GM12878 (cell line): ENCODE results near the gene CIROP. TPM values are rescaled to one million over a fixed set of nuclear protein-coding genes. Genes with fewer than 3 reads are reported as not detected.

Experiments
- ATAC-seq: fragments of 200-7000 bp; cut with Tn5 transposase; 3 replicates; pipeline ENCODE4 v1.9.1; 2020; ENCODE audit warnings: mild to moderate bottlenecking, moderate library complexity
- BruUV-seq: library from RNA; stranded (reverse); fragments of 400-500 nt; replicated peaks from 2 replicates; lab custom pipeline; 2021; lab: Mats Ljungman, UMichigan
- CTCF ChIA-PET: fragments of 300-600 bp; sonication (Branson Sonifier 250); formaldehyde crosslinking; extraction: SDS; loops from one replicate; lab custom pipeline; 2021; ENCODE audit warnings: inconsistent platforms; lab: Yijun Ruan, JAX
- POLR2A ChIA-PET: fragments of 350-600 bp; formaldehyde crosslinking; extraction: SDS; loops from one replicate; lab custom pipeline; 2021; ENCODE audit warnings: inconsistent platforms; lab: Charles Lee
- RAD21 ChIA-PET: fragments of 300-600 bp; sonication (Branson Sonifier 250); formaldehyde crosslinking; loops from one replicate; lab custom pipeline; 2023; ENCODE audit warnings: antibody characterized with exemption; ENCODE audit not compliant: unreplicated experiment; lab: Charles Lee
- SMC1A ChIA-PET: fragments of 300-600 bp; sonication (Branson Sonifier 250); formaldehyde crosslinking; loops from one replicate; lab custom pipeline; 2023; ENCODE audit not compliant: unreplicated experiment, uncharacterized antibody; lab: Charles Lee
- DNase-seq: peaks from one replicate; pipeline ENCODE4 v3.0.0-alpha.2; 2011; ENCODE audit warnings: low read depth, low spot score
- FAIRE-seq: peaks from 3 replicates; lab custom pipeline; 2011; peaks lifted over from hg19 to GRCh38; lab: Jason Lieb, UNC
- H2AFZ ChIP-seq: 2 replicates; pipeline ENCODE4 v1.6.0; 2011; ENCODE audit warnings: low read depth, low read length, control low read depth; ENCODE audit not compliant: control insufficient read depth
- H3K27ac ChIP-seq: 2 replicates; pipeline ENCODE4 v1.5.1; 2011; ENCODE audit warnings: control low read depth; ENCODE audit not compliant: control insufficient read depth, insufficient read depth
- H3K27me3 ChIP-seq, 2 experiments: replicated peaks in 1 of 2; 2 replicates each; pipeline versions ENCODE4 v1.6.0 to v1.6.1; 2011; ENCODE audit warnings: low read length in 1 of 2; ENCODE audit not compliant: control insufficient read depth in 2 of 2, insufficient read depth in 2 of 2
- H3K36me3 ChIP-seq, 2 experiments: 2 replicates each; pipeline ENCODE4 v1.5.1; 2011; ENCODE audit warnings: low read length in 1 of 2; ENCODE audit not compliant: control insufficient read depth in 2 of 2, insufficient read depth in 2 of 2
- H3K4me1 ChIP-seq: 2 replicates; pipeline ENCODE4 v1.6.1; 2011; ENCODE audit warnings: mild to moderate bottlenecking, low read length, moderate library complexity, mixed read lengths; ENCODE audit not compliant: control insufficient read depth, insufficient read depth
- H3K4me2 ChIP-seq: 2 replicates; pipeline ENCODE4 v1.6.0; 2011; ENCODE audit warnings: control low read depth; ENCODE audit not compliant: control insufficient read depth, insufficient read depth
- H3K4me3 ChIP-seq: fragments of 200-600 bp; sonication (generic); 2 replicates; pipeline ENCODE4 v1.5.1; 2016
- H3K79me2 ChIP-seq: 2 replicates; pipeline ENCODE4 v1.6.0; 2011; ENCODE audit warnings: low read length; ENCODE audit not compliant: control insufficient read depth, insufficient read depth
- H3K9ac ChIP-seq: 2 replicates; pipeline ENCODE4 v1.8.0; 2011; ENCODE audit warnings: low read length, control low read depth, mixed read lengths; ENCODE audit not compliant: control insufficient read depth, insufficient read depth
- H3K9me3 ChIP-seq: replicated peaks from 3 replicates; pipeline ENCODE4 v1.5.1; 2011; ENCODE audit warnings: mild to moderate bottlenecking, low read length; ENCODE audit not compliant: control insufficient read depth, insufficient read depth
- H4K20me1 ChIP-seq: 2 replicates; pipeline ENCODE4 v1.6.0; 2011; ENCODE audit not compliant: control insufficient read depth, insufficient read depth
- CBX3 ChIP-seq: fragments of 200-600 bp; sonication (generic); IDR thresholded peaks from 2 replicates; pipeline ENCODE4 v1.6.1; 2016; ENCODE audit warnings: low read depth, borderline replicate concordance
- E2F4 ChIP-seq: IDR thresholded peaks from 2 replicates; pipeline ENCODE4 v1.6.1; 2012; ENCODE audit warnings: low read depth, low read length, improper control_type of control experiment
- E4F1 ChIP-seq: fragments of 450-650 bp; IDR thresholded peaks from 2 replicates; pipeline ENCODE4 v1.6.1; 2018; ENCODE audit warnings: borderline replicate concordance, mild to moderate bottlenecking; ENCODE audit not compliant: partially characterized antibody
- FOS ChIP-seq: IDR thresholded peaks from 3 replicates; pipeline ENCODE4 v1.6.1; 2011; ENCODE audit warnings: borderline replicate concordance; ENCODE audit not compliant: insufficient read length; ENCODE audit errors: extremely low read depth
- GATAD2B ChIP-seq: fragments of 450-650 bp; conservative IDR thresholded peaks from 2 replicates; pipeline ENCODE4 v1.6.1; 2017; ENCODE audit warnings: low read depth, mild to moderate bottlenecking, moderate library complexity
- IRF5 ChIP-seq: fragments of 450-650 bp; IDR thresholded peaks from 2 replicates; pipeline ENCODE4 v1.6.1; 2017; ENCODE audit warnings: borderline replicate concordance
- MTA3 ChIP-seq: IDR thresholded peaks from 2 replicates; pipeline ENCODE4 v1.6.1; 2012; ENCODE audit warnings: low read length, inconsistent platforms, borderline replicate concordance
- NFYA ChIP-seq: IDR thresholded peaks from 2 replicates; pipeline ENCODE4 v1.6.1; 2011; ENCODE audit warnings: low read depth, mild to moderate bottlenecking, low read length, improper control_type of control experiment, borderline replicate concordance
- PAX8 ChIP-seq: fragments of 450-650 bp; IDR thresholded peaks from 2 replicates; pipeline ENCODE4 v1.6.1; 2017; ENCODE audit warnings: mild to moderate bottlenecking, moderate library complexity
- RAD21 ChIP-seq: IDR thresholded peaks from 2 replicates; pipeline ENCODE4 v1.6.1; 2011; ENCODE audit warnings: mild to moderate bottlenecking, low read depth, low read length, moderate library complexity; ENCODE audit not compliant: insufficient read depth
- RB1 ChIP-seq: fragments of 450-650 bp; formaldehyde crosslinking; IDR thresholded peaks from 2 replicates; pipeline ENCODE4 v1.6.1; 2017; ENCODE audit warnings: mild to moderate bottlenecking, borderline replicate concordance
- RFX5 ChIP-seq: IDR thresholded peaks from 2 replicates; pipeline ENCODE4 v1.6.1; 2011; ENCODE audit warnings: low read depth, low read length, improper control_type of control experiment
- SIX5 ChIP-seq: IDR thresholded peaks from 2 replicates; pipeline ENCODE4 v1.6.1; 2011; ENCODE audit warnings: mild to moderate bottlenecking, low read depth, low read length, moderate library complexity; ENCODE audit not compliant: severe bottlenecking
- SUPT20H ChIP-seq: IDR thresholded peaks from 2 replicates; pipeline ENCODE4 v1.6.1; 2011; ENCODE audit warnings: low read depth, mild to moderate bottlenecking, low read length, moderate library complexity, borderline replicate concordance; ENCODE audit not compliant: control insufficient read depth
- SUZ12 ChIP-seq: fragments of 200-600 bp; sonication (generic); IDR thresholded peaks from one replicate; pipeline ENCODE4 v1.6.1; 2018; ENCODE audit warnings: antibody characterized with exemption, mild to moderate bottlenecking; ENCODE audit not compliant: unreplicated experiment
- TARDBP ChIP-seq: IDR thresholded peaks from 2 replicates; pipeline ENCODE4 v1.6.1; 2016; ENCODE audit warnings: borderline replicate concordance
- TCF3 ChIP-seq: IDR thresholded peaks from 2 replicates; pipeline ENCODE4 v1.6.1; 2012; ENCODE audit warnings: low read depth, mild to moderate bottlenecking, low read length, borderline replicate concordance; ENCODE audit not compliant: insufficient read depth
- YY1 ChIP-seq: IDR thresholded peaks from 2 replicates; pipeline ENCODE4 v1.6.1; 2011; ENCODE audit warnings: low read depth, mild to moderate bottlenecking, low read length
- ZNF24 ChIP-seq: fragments of 450-650 bp; IDR thresholded peaks from 2 replicates; pipeline ENCODE4 v1.6.1; 2017; ENCODE audit warnings: antibody characterized with exemption, mild to moderate bottlenecking
- WGBS: methylation state at CpG from one replicate; pipeline ENCODE4 v1.1.6; 2016; ENCODE audit warnings: low lambda C conversion rate; ENCODE audit not compliant: insufficient replicate concordance, insufficient coverage; ENCODE audit errors: missing lambda C conversion rate; 5-methylcytosine and 5-hydroxymethylcytosine counted together
- in situ Hi-C: fragments of 300-500 bp; cut with MboI; formaldehyde crosslinking; loops from 9 replicates; pipeline ENCODE4 v1.14.3; 2018; ENCODE audit warnings: mixed read lengths
- intact Hi-C: fragments of 100-400 bp; cut with micrococcal nuclease; formaldehyde crosslinking; loops from one replicate; pipeline ENCODE4 v1.14.2; 2022; ENCODE audit not compliant: unreplicated experiment
- polyA plus RNA-seq, 11 experiments: library from polyadenylated mRNA; depleted of rRNA in 4 of 11; unstranded in 6 of 11; stranded (reverse) in 5 of 11; fragments of >200 nt; fragmentation: Nextera tagmentation in 4 of 11; fragmentation: Illumina TruSeq in 1 of 11; extraction: Ambion mirVana in 4 of 11; extraction: Trizol in 1 of 11; gene quantifications; 1 replicate in 1 of 11; 2 replicates in 10 of 11; pipeline versions ENCODE4 v1.2.1 to v1.2.3, GENCODE V29; 2011 to 2016; ENCODE audit warnings: inconsistent platforms in 2 of 11, missing spikeins in 2 of 11, low read depth in 1 of 11
- total RNA-seq, 4 experiments: library from RNA; depleted of rRNA in 3 of 4; stranded (reverse); fragments of >200 nt in 3 of 4; fragmentation: Illumina TruSeq in 1 of 4; extraction: Trizol in 1 of 4; gene quantifications; 2 replicates each; pipeline versions ENCODE4 v1.2.1 to v1.2.3, GENCODE V29; 2013 to 2021

The CIROP gene
- total and polyA plus RNA-seq, 10 of the 15 experiments (the other 5 are each of a cell fraction or from before 2014, with no cell fraction given) = not detected

GRCh38 chr14:23141706-23142444 is 37.1 kb upstream of the CIROP start:
- DNase-seq (no peak), FAIRE-seq (no peak), ATAC-seq (no peak)
- ChIA-PET SMC1A (no interaction called here), CTCF (interaction anchor here (3.2 kb wide), 1 partner anchor 21 kb away, joined by 16 read pairs; no protein-coding TSS in a partner anchor), POLR2A (no interaction called here), RAD21 (no interaction called here)
- Histone ChIP-seq H3K79me2 (no peaks in the 10 kb centered on the region), H2AFZ (no peak overlapping the region), H3K4me3 (no peak overlapping the region), H4K20me1 (no peaks in the 10 kb centered on the region), H3K27ac (no peak overlapping the region), H3K9ac (no peak overlapping the region), H3K4me1 (no peaks in the 10 kb centered on the region), H3K27me3 (peaks cover 3% of the 10 kb centered on the region in 2 experiments; a peak in 3 of 4 replicates), H3K9me3 (no peaks in the 10 kb centered on the region), H3K36me3 (no peaks in the 10 kb centered on the region), H3K4me2 (no peak overlapping the region)
- no peak for TF ChIP-seq NFYA
- TF ChIP-seq SUZ12 = no peak
- no peak for TF ChIP-seq SIX5
- TF ChIP-seq FOS = no peak
- TF ChIP-seq ZNF24 = no peak
- no peak for TF ChIP-seq GATAD2B
- no peak for TF ChIP-seq E2F4
- no peak for TF ChIP-seq SUPT20H
- TF ChIP-seq MTA3 = no peak
- TF ChIP-seq YY1 = no peak
- TF ChIP-seq TCF3 = no peak
- TF ChIP-seq RB1 = no peak
- TF ChIP-seq RFX5 = no peak
- TF ChIP-seq RAD21 = no peak
- no peak for TF ChIP-seq TARDBP
- no peak for TF ChIP-seq PAX8
- no peak for TF ChIP-seq IRF5
- no peak for TF ChIP-seq CBX3
- TF ChIP-seq E4F1 = no peak
- intact Hi-C loops (no loop called here), in situ Hi-C loops (no loop called here)
- BruUV-seq = no TSS peak
- WGBS = 28% methylated on average over 7 of the region's 7 CpGs
